MM.1S (cell line): Measurements from ENCODE around the gene RMND1.
A peak's percentile ranks its signal among the peaks of the same experiment; 100 is the strongest.

Experiments
- DNase-seq: peaks from one replicate; pipeline ENCODE4 v3.0.0-alpha.2; 2015
- H2AFZ ChIP-seq: fragments of 300-600 bp; sonication (generic); 2 replicates; pipeline ENCODE4 v1.6.0; 2016; ENCODE audit warnings: antibody characterized with exemption, low read length
- H3F3A ChIP-seq: fragments of 300-600 bp; sonication (generic); 2 replicates; pipeline ENCODE4 v1.6.1; 2016; ENCODE audit warnings: mild to moderate bottlenecking, antibody characterized with exemption, low read length, moderate library complexity, mixed read lengths; ENCODE audit not compliant: insufficient read depth
- H3K27ac ChIP-seq: fragments of 300-600 bp; sonication (generic); 2 replicates; pipeline ENCODE4 v1.5.1; 2016; ENCODE audit warnings: mild to moderate bottlenecking, low read length
- H3K27me3 ChIP-seq: fragments of 300-600 bp; sonication (generic); replicated peaks from 2 replicates; pipeline ENCODE4 v1.6.0; 2016; ENCODE audit warnings: low read length; ENCODE audit not compliant: insufficient read depth
- H3K36me3 ChIP-seq: fragments of 300-600 bp; sonication (generic); replicated peaks from 2 replicates; pipeline ENCODE4 v1.6.1; 2016; ENCODE audit warnings: mild to moderate bottlenecking, low read length, mixed read lengths; ENCODE audit not compliant: insufficient read depth
- H3K4me1 ChIP-seq: fragments of 300-600 bp; sonication (generic); 2 replicates; pipeline ENCODE4 v1.6.1; 2016; ENCODE audit warnings: low read length, mixed read lengths
- H3K4me2 ChIP-seq: fragments of 300-600 bp; sonication (generic); 2 replicates; pipeline ENCODE4 v1.6.0; 2016; ENCODE audit warnings: low read depth, low read length
- H3K4me3 ChIP-seq: fragments of 300-600 bp; sonication (generic); 2 replicates; pipeline ENCODE4 v1.5.1; 2016; ENCODE audit warnings: low read length, mixed read lengths
- H3K79me2 ChIP-seq: fragments of 300-600 bp; sonication (generic); 2 replicates; pipeline ENCODE4 v1.6.1; 2016; ENCODE audit warnings: mixed run types, low read length, mixed read lengths
- H3K9ac ChIP-seq: fragments of 300-600 bp; sonication (generic); 2 replicates; pipeline ENCODE4 v1.6.1; 2016; ENCODE audit warnings: low read length, mixed read lengths
- H3K9me2 ChIP-seq: fragments of 300-600 bp; sonication (generic); replicated peaks from 2 replicates; pipeline ENCODE4 v1.6.1; 2016; ENCODE audit warnings: mild to moderate bottlenecking, low read length, mixed read lengths; ENCODE audit not compliant: insufficient read depth
- H3K9me3 ChIP-seq: fragments of 300-600 bp; sonication (generic); replicated peaks from 2 replicates; pipeline ENCODE4 v1.6.1; 2016; ENCODE audit warnings: mild to moderate bottlenecking, low read length, mixed read lengths; ENCODE audit not compliant: insufficient read depth
- H4K20me1 ChIP-seq: fragments of 300-600 bp; sonication (generic); 2 replicates; pipeline ENCODE4 v1.6.1; 2016; ENCODE audit warnings: mild to moderate bottlenecking, low read length, moderate library complexity, mixed read lengths; ENCODE audit not compliant: insufficient read depth
- EZH2 ChIP-seq: fragments of 300-600 bp; sonication (generic); optimal IDR thresholded peaks from 2 replicates; pipeline ENCODE3; 2017; ENCODE audit warnings: low read depth, mild to moderate bottlenecking, antibody characterized with exemption, low read length, mixed read lengths
- EZH2phosphoT487 ChIP-seq: fragments of 300-600 bp; sonication (generic); IDR thresholded peaks from 2 replicates; pipeline ENCODE4 v1.6.1; 2018; ENCODE audit warnings: antibody characterized with exemption, low read length
- TF ChIP-seq, protein P1 (sequence below): fragments of 300-600 bp; sonication (generic); IDR thresholded peaks from 2 replicates; pipeline ENCODE4 v1.5.1; 2016; ENCODE audit warnings: antibody characterized with exemption, low read length, mixed read lengths

Gene RMND1

DNA sequence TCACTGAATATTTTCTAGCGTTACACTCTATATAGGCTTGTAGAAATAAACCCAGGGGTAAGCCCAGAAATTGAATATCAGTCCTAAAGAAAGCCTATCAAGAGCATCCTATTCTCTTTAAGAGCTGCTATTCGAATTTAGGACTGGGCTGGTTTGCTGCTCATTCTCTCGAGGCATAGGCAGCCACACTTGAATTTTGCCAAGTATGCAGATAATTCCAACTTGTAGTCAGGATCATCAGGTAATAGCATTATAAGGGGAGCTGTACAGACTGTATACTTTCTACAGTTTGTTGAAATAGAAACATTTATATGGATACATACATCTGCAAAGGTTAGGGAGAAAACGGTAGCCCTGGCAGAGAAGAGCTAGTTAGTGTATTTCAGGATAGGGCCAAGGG, 58.5 kb downstream of the RMND1 start:
- Histone ChIP-seq H3K27me3 (no peaks in the 10 kb centered on the region), H3K36me3 (no peaks in the 10 kb centered on the region), H3K27ac (no peak overlapping the region), H3K4me3 (no peak overlapping the region), H3K4me1 (peaks cover 5% of the 10 kb centered on the region; the same call in 1 of the 2 replicates), H3K9me3 (no peaks in the 10 kb centered on the region), H3F3A (peaks cover 25% of the 10 kb centered on the region), H3K79me2 (peaks cover 72% of the 10 kb centered on the region), H2AFZ (no peak overlapping the region), H4K20me1 (no peaks in the 10 kb centered on the region), H3K9me2 (no peaks in the 10 kb centered on the region), H3K9ac (no peak overlapping the region), H3K4me2 (peak overlapping the region; percentile 87; the same call in 1 of the 2 replicates)
- no peak for TF ChIP-seq EZH2phosphoT487
- no peak for TF ChIP-seq EZH2
- TF ChIP-seq, protein P1, sequence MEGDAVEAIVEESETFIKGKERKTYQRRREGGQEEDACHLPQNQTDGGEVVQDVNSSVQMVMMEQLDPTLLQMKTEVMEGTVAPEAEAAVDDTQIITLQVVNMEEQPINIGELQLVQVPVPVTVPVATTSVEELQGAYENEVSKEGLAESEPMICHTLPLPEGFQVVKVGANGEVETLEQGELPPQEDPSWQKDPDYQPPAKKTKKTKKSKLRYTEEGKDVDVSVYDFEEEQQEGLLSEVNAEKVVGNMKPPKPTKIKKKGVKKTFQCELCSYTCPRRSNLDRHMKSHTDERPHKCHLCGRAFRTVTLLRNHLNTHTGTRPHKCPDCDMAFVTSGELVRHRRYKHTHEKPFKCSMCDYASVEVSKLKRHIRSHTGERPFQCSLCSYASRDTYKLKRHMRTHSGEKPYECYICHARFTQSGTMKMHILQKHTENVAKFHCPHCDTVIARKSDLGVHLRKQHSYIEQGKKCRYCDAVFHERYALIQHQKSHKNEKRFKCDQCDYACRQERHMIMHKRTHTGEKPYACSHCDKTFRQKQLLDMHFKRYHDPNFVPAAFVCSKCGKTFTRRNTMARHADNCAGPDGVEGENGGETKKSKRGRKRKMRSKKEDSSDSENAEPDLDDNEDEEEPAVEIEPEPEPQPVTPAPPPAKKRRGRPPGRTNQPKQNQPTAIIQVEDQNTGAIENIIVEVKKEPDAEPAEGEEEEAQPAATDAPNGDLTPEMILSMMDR, result no peak
- no peak for DNase-seq

DNA sequence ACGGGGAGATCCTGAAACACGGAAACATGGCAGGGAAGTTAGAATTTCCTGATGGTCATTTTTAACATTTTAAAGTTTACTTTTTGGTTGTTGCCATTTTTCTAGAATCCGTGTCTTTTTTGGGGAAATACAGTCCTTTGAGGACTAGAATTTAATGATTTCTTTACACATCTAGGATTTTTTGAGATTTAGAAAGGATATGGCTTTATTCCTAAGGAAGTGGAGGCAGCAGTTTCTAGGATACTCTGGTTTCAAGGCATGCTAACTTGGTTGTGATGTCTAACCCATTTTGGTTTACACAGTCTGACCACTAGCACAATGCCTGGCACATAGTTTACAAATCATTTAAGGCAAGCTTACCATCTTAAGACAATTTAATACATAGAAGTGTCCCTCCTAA, 59.5 kb downstream of the RMND1 start:
- H4K20me1 ChIP-seq, result no peaks in the 10 kb centered on the region
- H3K27me3 ChIP-seq, result no peaks in the 10 kb centered on the region
- H3K27ac ChIP-seq, result peak overlapping the region; percentile 69; the same call in 1 of the 2 replicates
- no peaks in the 10 kb centered on the region for H3K36me3 ChIP-seq
- H3K9me2 ChIP-seq, result no peaks in the 10 kb centered on the region
- H3K79me2 ChIP-seq, result peaks cover 72% of the 10 kb centered on the region
- no peaks in the 10 kb centered on the region for H3K9me3 ChIP-seq
- peak overlapping the region; percentile 87 for H3K4me2 ChIP-seq
- no peak overlapping the region for H2AFZ ChIP-seq
- H3K4me3 ChIP-seq, result peak overlapping the region; percentile 60
- H3K9ac ChIP-seq, result peak overlapping the region; percentile 57; the same call in 1 of the 2 replicates
- TF ChIP-seq, protein P1, result no peak
- TF ChIP-seq EZH2phosphoT487 (no peak), EZH2 (no peak)
- H3K4me1 ChIP-seq, result peaks cover 5% of the 10 kb centered on the region; the same call in 1 of the 2 replicates
- peaks cover 25% of the 10 kb centered on the region for H3F3A ChIP-seq
- DNase-seq, result peak; percentile 6

DNA sequence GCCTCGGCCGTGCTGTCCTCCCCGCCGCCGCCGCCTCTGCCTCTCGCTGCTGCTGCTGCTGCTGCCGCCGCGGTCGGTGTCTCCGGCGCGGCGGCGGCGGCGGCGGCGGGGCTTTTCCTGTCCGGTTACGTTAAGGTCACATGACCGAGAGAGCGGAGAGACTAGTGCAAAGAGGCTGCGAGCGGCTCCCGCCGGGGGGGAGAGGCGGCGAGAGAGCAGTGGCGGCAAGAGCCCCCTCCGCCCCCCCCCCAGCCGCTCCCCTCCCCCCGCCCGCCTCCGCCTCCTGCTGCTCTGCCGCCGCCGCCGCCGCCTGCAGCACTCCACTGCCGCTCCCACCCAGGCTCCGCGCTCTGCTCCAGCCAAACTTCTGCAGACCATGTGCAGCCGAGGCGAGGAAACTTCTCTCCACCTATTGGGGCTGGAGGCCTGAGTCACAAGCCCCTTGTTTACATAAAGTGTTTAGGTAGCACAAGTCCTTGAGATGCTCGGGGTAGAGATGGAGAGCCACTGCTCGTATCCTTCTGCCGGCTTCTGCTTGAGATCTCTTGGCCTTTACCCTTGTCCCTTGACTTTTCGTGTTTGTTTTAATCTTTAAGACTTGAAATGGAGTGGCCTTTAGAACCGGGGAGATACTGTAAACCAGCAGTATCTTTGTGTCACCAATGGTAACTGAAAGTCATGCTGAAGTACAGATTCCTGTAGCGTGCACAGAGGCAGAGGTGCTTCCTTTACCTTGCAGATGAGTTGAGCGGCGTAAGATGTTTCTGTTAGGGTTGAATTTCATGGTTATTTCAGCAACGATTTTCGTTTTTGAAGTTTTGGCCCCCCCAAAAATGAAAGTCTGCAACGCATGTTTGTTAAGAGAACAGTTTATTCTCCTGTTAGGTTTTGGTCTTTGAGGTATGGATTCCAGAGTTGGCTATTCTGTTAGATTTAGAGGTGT, 60.2 kb downstream of the RMND1 start, which contains the start of gene ZBTB2:
Gene ZBTB2, minus strand, starts transcription at position 89 of the 943 bp plus-strand sequence. CDS start 17,922 bp downstream, outside the sequence.
- peak within 1 kb of the TSS; percentile 93 for H3K27ac ChIP-seq
- peak; percentile 49 for DNase-seq
- H3K4me1 ChIP-seq, result peaks cover 5% of the 10 kb centered on the region; the same call in 1 of the 2 replicates

More for the DNA sequence above, 60.2 kb downstream of the RMND1 start, which contains the start of gene ZBTB2:
- Histone ChIP-seq H3K4me3 (peak within 1 kb of the TSS; percentile 68), H3K27me3 (no peaks in the 10 kb centered on the region), H3K79me2 (peaks cover 72% of the 10 kb centered on the region), H3K9me2 (no peaks in the 10 kb centered on the region), H4K20me1 (no peaks in the 10 kb centered on the region), H3K36me3 (no peaks in the 10 kb centered on the region), H3K4me2 (peak within 1 kb of the TSS; percentile 87), H2AFZ (no peak within 1 kb of the TSS), H3F3A (peaks cover 25% of the 10 kb centered on the region), H3K9ac (peak within 1 kb of the TSS; percentile 91), H3K9me3 (no peaks in the 10 kb centered on the region)
- no peak for TF ChIP-seq EZH2
- TF ChIP-seq, protein P1, result no peak
- TF ChIP-seq EZH2phosphoT487, result no peak
